GM12891 (cell line): ENCODE data around the gene NME3.

Experiments used
- DNase-seq: peaks from one replicate; pipeline ENCODE4 v3.0.0; 2011; ENCODE audit warnings: low spot score; ENCODE audit not compliant: insufficient read length
- FAIRE-seq: peaks from 2 replicates; lab custom pipeline; 2011; peaks lifted over from hg19 to GRCh38; lab: Jason Lieb, UNC
- PAX5 ChIP-seq: IDR thresholded peaks from 2 replicates; pipeline ENCODE4 v1.6.1; 2011; ENCODE audit warnings: low read length, moderate library complexity, mild to moderate bottlenecking; ENCODE audit not compliant: insufficient read depth, severe bottlenecking
- POLR2A ChIP-seq: IDR thresholded peaks from 2 replicates; pipeline ENCODE4 v1.6.1; 2011; ENCODE audit warnings: low read depth, low read length, control low read depth
- POLR2AphosphoS5 ChIP-seq: IDR thresholded peaks from 2 replicates; pipeline ENCODE4 v1.6.1; 2011; ENCODE audit warnings: low read depth, low read length, control low read depth
- POU2F2 ChIP-seq: IDR thresholded peaks from 2 replicates; pipeline ENCODE4 v1.6.1; 2011; ENCODE audit warnings: low read depth, mild to moderate bottlenecking, control low read depth, low read length, moderate library complexity
- SPI1 ChIP-seq: IDR thresholded peaks from 2 replicates; pipeline ENCODE4 v1.6.1; 2011; ENCODE audit warnings: low read depth, low read length, control low read depth
- TAF1 ChIP-seq: IDR thresholded peaks from 2 replicates; pipeline ENCODE4 v1.6.1; 2011; ENCODE audit warnings: low read depth, low read length, control low read depth

NME3 gene

DNA sequence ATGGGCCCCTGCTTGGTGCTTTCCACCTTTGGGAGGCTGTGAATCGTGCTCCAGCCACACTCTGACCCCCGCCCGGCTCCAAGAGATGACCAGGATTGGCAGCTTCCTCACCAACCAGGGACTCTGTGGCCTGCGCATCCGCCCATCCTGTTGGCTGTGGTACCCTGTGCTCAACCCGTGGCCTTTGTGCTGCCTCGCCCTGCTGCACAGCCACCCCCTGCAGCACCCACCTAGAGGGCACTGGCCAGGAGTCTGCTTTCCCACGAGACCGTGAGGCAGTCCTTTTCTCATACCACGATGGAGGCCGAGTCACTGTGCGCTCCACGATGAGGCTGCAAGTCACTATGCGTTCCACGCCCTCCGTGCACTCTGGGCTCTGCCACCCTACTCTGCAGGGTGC lies 19.4 kb downstream of the NME3 start:
- FAIRE-seq (no peak), DNase-seq (no peak)
- TF ChIP-seq SPI1, result no peak
- TF ChIP-seq POLR2A, result no peak
- TF ChIP-seq TAF1, result no peak
- TF ChIP-seq POU2F2, result no peak
- no peak for TF ChIP-seq PAX5
- no peak for TF ChIP-seq POLR2AphosphoS5

GRCh38 chr16:1749152-1750117 lies 21.9 kb downstream of the NME3 start:
- DNase-seq (no peak), FAIRE-seq (peak; percentile 43)
- no peak for TF ChIP-seq POLR2AphosphoS5
- no peak for TF ChIP-seq PAX5
- no peak for TF ChIP-seq POLR2A
- no peak for TF ChIP-seq POU2F2
- no peak for TF ChIP-seq TAF1
- no peak for TF ChIP-seq SPI1

DNA sequence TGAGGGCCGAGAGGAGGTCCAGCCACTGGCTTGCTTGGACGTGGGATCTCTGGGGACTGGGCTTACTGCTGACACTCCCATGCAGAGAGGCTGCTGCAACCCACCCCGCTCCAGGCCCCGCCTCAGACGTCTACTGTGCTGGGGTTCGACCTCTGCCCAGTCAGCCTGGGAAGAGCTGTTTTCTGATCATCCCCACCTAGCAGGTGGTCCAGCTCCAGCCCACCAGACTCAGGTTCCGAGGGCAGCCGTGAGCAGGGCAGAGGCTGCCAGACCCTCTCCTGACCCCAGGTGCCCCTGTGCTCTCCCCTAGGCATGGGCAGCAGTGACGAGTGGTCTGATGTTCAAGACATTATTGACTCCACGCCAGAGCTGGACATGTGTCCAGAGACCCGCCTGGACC lies 23.4 kb downstream of the NME3 start:
- no peak for TF ChIP-seq POLR2A
- TF ChIP-seq SPI1, result no peak
- no peak for TF ChIP-seq POU2F2
- TF ChIP-seq TAF1, result no peak
- no peak for TF ChIP-seq POLR2AphosphoS5
- no peak for TF ChIP-seq PAX5
- FAIRE-seq (no peak), DNase-seq (no peak)

GRCh38 chr16:1746693-1747195 lies 24.6 kb downstream of the NME3 start:
- FAIRE-seq, result no peak
- TF ChIP-seq POU2F2 (no peak), POLR2A (no peak), TAF1 (no peak), PAX5 (no peak), POLR2AphosphoS5 (no peak), SPI1 (no peak)
- DNase-seq, result no peak

- TF ChIP-seq POLR2AphosphoS5, result no peak
- no peak for TF ChIP-seq POU2F2
- no peak for TF ChIP-seq PAX5
- TF ChIP-seq TAF1, result no peak
- TF ChIP-seq SPI1, result no peak
- no peak for TF ChIP-seq POLR2A
- FAIRE-seq, result no peak
Measured at GRCh38 chr16:1745900-1746692, 25.2 kb downstream of the NME3 start.

DNA sequence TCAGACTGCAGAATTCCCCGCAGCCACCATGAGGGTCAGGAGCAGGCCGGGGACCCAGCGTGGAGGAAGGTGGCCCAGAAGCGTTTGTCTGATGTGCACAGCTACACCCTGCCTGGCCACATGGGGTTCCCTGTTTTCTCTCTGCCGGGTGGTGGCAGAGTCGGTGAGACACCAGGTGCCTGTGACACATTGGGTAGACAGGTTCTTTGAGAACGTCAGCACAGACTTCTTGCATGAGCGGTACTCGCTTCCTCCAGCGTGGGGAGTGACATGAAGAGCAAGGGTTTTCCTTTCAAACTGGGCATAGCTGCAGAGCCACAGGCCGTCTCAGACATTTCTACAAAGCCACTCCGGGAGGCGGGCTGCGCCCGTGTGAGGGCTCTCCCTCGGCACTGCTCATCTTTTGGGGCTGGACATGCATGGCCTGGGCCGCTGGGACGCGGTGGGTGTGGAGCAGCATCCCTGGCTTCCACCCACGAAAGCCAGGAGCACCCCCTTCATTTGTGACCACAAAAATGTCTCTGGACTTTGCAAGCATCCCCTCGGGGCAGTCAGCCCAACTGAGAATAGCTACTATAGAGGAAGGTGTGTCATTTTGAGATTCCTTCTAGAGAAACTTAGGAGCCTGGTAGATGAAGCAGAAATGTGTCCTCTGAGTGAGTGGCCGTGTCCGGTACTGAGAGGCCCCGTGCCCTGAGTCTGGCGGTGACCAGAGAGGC lies 26.0 kb downstream of the NME3 start:
- DNase-seq, result no peak
- TF ChIP-seq TAF1 (no peak), POU2F2 (no peak), SPI1 (no peak), PAX5 (no peak), POLR2AphosphoS5 (no peak), POLR2A (no peak)
- no peak for FAIRE-seq

More at GRCh38 chr16:1745900-1746692, 25.2 kb downstream of the NME3 start:
- no peak for DNase-seq

DNA sequence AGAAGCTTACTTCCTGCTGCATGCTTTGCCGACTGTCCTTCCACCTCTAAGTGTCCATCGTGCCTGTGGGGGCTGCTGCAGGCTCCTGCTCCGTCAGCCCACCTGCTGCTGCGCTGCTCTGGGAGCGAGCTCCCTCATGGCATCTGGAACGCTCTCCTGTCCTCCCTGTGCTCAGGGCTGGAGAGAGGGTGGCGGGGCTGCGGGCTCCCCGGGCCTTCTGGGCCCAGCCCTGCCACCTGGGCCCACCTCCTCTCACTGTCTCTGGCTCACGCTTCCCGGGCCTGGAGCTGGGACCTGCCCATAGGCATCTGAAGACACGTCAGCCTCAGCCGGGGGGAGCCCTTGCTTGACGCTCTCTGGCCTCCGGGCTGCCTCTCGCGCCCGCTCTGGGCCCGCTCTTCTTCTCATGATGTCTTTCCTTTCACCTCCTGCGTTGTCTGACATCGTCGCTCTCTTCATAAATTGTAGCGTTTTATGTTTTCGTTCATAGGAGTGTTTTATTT lies 27.0 kb downstream of the NME3 start:
- no peak for TF ChIP-seq POLR2AphosphoS5
- TF ChIP-seq SPI1, result no peak
- no peak for TF ChIP-seq POU2F2
- no peak for TF ChIP-seq PAX5
- TF ChIP-seq TAF1, result no peak
- no peak for TF ChIP-seq POLR2A
- no peak for DNase-seq

More for the DNA sequence above, 27.0 kb downstream of the NME3 start:
- no peak for FAIRE-seq
